ENCODE results near the gene ABCA1.

ABCA1 gene

DNA sequence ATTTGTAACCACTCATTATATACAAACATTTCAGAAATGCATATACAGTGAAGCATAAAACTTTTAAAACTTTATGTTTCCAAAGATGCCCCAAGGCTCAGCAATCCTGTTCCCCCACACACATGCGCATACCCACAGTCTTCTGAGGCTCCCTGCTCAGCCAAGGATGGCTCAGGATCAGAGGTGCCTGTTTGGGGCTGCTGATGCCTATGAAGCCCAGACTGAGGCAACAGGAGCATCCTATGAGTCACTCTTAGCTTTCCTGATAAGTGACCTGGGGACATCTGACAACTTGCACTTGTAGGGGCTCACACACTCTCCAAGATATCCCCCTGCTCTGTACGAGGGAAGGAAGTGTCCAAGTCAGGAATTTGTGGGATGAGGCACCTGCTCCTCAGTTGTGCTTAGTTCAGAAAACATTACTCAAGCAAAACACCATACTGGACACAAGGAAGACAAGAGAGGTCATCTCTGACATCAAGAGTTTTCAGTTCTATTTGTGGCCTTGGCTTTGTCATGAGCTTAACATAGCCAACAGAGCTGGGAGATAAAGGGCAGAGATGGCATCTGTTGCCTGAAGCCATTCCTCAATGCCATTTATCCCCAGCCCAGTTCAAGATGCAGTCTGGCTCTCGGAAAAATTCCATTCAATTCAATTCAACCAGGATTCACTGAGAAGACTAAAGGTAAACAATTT, 101.7 kb downstream of the ABCA1 start:
- Histone ChIP-seq H3K27ac (no peak overlapping the region), H2AFZ (no peak overlapping the region), H3K79me2 (no peaks in the 10 kb centered on the region), H3K9ac (no peak overlapping the region), H3K27me3 (ENCODE audit: control insufficient read depth, insufficient read depth, low read length) (no peaks in the 10 kb centered on the region), H3K36me3 (ENCODE audit: control insufficient read depth, insufficient read depth, low read length) (no peaks in the 10 kb centered on the region), H3K4me1 (no peaks in the 10 kb centered on the region), H3K4me2 (ENCODE audit: low read length) (no peak overlapping the region), H3K9me3 (ENCODE audit: control insufficient read depth, low read length) (no peaks in the 10 kb centered on the region), H3K4me3 (ENCODE audit: low read depth, low read length) (no peak overlapping the region)
- TF ChIP-seq, protein P1, sequence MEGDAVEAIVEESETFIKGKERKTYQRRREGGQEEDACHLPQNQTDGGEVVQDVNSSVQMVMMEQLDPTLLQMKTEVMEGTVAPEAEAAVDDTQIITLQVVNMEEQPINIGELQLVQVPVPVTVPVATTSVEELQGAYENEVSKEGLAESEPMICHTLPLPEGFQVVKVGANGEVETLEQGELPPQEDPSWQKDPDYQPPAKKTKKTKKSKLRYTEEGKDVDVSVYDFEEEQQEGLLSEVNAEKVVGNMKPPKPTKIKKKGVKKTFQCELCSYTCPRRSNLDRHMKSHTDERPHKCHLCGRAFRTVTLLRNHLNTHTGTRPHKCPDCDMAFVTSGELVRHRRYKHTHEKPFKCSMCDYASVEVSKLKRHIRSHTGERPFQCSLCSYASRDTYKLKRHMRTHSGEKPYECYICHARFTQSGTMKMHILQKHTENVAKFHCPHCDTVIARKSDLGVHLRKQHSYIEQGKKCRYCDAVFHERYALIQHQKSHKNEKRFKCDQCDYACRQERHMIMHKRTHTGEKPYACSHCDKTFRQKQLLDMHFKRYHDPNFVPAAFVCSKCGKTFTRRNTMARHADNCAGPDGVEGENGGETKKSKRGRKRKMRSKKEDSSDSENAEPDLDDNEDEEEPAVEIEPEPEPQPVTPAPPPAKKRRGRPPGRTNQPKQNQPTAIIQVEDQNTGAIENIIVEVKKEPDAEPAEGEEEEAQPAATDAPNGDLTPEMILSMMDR (IDR thresholded peaks at IDR 0.05): no peak

- H3K4me3 ChIP-seq (ENCODE audit: low read depth, low read length): no peak overlapping the region
- H3K79me2 ChIP-seq: no peaks in the 10 kb centered on the region
- H3K4me1 ChIP-seq: no peaks in the 10 kb centered on the region
- no peak overlapping the region for H3K4me2 ChIP-seq (ENCODE audit: low read length)
- no peaks in the 10 kb centered on the region for H3K27me3 ChIP-seq (ENCODE audit: control insufficient read depth, insufficient read depth, low read length)
- H3K9ac ChIP-seq: no peak overlapping the region
- no peak overlapping the region for H3K27ac ChIP-seq
- TF ChIP-seq, protein P1 (IDR thresholded peaks at IDR 0.05): no peak
- no peaks in the 10 kb centered on the region for H3K9me3 ChIP-seq (ENCODE audit: control insufficient read depth, low read length)
- H3K36me3 ChIP-seq (ENCODE audit: control insufficient read depth, insufficient read depth, low read length): no peaks in the 10 kb centered on the region
- no peak overlapping the region for H2AFZ ChIP-seq
These were observed 107.6 kb downstream of the ABCA1 start for GRCh38 chr9:104820336-104820735.

DNA sequence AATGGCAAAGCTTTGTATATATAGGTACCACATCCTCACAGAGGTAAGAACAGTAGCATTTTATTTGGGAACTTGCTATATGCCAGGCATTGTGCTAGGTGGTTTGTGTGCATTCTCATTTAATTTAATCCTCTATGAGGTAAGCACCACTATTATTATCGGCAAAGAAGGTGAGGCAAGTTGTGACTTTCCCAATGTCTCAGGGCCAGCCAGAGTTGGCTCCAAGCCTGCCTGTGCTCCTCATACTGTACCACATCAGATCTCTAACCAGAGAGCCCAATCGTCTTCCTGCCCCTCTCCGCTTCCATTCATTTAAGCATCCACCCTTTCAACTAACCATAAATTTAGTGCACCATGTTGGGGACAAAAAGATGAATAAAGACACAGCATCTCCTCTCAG, 108.9 kb downstream of the ABCA1 start:
- H2AFZ ChIP-seq: no peak overlapping the region
- H3K79me2 ChIP-seq: no peaks in the 10 kb centered on the region
- H3K27ac ChIP-seq: no peak overlapping the region
- no peak overlapping the region for H3K4me2 ChIP-seq (ENCODE audit: low read length)
- no peaks in the 10 kb centered on the region for H3K4me1 ChIP-seq
- no peaks in the 10 kb centered on the region for H3K36me3 ChIP-seq (ENCODE audit: control insufficient read depth, insufficient read depth, low read length)
- TF ChIP-seq, protein P1 (IDR thresholded peaks at IDR 0.05): no peak
- no peaks in the 10 kb centered on the region for H3K9me3 ChIP-seq (ENCODE audit: control insufficient read depth, low read length)
- no peak overlapping the region for H3K9ac ChIP-seq
- no peak overlapping the region for H3K4me3 ChIP-seq (ENCODE audit: low read depth, low read length)
- no peaks in the 10 kb centered on the region for H3K27me3 ChIP-seq (ENCODE audit: control insufficient read depth, insufficient read depth, low read length)

DNA sequence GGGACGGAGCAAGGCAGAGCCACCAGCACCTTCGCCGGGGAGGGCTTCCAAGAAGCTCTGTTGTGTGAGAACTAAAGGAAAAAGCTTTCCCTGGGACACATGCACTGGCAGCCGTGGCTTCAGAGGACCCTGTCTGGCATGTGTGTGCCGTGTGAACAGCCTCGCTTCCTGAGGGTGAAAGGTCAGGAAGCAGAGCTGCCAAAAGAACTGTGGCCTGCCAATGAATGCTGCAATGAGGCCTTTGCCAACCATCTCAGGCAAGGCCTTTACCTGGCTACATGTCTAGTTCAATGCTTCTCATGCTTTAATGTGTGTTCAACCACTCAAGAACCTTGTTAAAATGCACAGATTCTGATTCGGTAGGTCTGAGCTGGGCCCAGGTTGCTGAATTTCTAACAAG, 110.5 kb downstream of the ABCA1 start:
- Histone ChIP-seq H3K36me3 (ENCODE audit: control insufficient read depth, insufficient read depth, low read length) (no peaks in the 10 kb centered on the region), H3K4me2 (ENCODE audit: low read length) (no peak overlapping the region), H3K9me3 (ENCODE audit: control insufficient read depth, low read length) (no peaks in the 10 kb centered on the region), H2AFZ (no peak overlapping the region), H3K27me3 (ENCODE audit: control insufficient read depth, insufficient read depth, low read length) (no peaks in the 10 kb centered on the region), H3K4me1 (no peaks in the 10 kb centered on the region), H3K27ac (no peak overlapping the region), H3K4me3 (ENCODE audit: low read depth, low read length) (no peak overlapping the region), H3K79me2 (no peaks in the 10 kb centered on the region), H3K9ac (no peak overlapping the region)
- TF ChIP-seq, protein P1 (IDR thresholded peaks at IDR 0.05): no peak
